Stimulated activated CD8-positive, alpha-beta memory T cell treated with anti-CD3 and anti-CD28 coated beads, Interleukin-15, amount 100 ng/mL, for 48 hours (primary cell): ENCODE data around the gene SLC5A11.
"Not testable (repeated sequence)": the region's sequence is repeated elsewhere in the genome, so short reads cannot be mapped to it uniquely, and the experiment has no call there.

Source experiments
- DNase-seq, 2 donors: peaks; one replicate each; pipeline ENCODE4 v3.0.0-alpha.2; 2020; ENCODE audit warnings: low read depth in 2 of 2

Gene SLC5A11

DNA sequence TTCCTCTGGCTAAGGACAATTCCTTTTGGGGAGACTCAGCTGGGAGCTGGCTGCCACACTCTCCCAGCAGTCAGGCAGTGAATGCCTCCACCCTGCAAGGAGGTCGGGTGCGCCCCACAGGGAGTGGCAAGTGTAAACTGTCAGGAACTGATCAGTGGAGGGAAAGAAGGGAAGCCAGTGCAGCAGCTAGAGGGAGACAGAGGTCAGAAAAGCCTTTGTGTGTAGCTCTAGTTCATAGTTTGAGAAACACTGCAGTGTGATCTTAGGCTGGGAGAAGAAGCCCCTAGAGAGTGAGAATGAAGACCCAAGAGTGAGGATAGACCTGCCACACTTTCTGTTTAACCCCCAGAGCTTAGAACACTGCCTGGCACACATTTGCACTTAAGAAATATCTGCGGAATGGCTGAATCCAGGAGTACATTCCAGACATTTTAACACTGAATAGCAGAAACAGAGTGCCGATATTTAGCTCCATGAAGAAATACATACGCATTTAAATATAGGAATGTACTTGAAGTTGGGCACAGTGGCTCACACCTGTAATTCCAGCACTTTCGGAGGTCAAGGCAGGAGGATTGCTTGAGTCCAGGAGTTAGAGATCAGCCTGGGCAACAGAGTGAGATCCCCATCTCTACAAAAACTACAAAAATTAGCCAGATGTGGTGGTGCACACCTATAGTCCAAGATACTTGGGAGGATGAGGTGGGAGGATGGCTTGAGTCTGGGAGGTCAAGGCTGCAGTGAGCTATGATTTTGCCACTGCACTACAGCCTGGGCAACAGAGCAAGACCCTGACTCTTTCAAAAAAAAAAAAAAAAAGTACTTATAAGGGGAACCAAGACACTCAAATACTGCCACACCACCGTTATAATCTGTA is 11.1 kb upstream of the SLC5A11 start:
- DNase-seq = no peak

DNA sequence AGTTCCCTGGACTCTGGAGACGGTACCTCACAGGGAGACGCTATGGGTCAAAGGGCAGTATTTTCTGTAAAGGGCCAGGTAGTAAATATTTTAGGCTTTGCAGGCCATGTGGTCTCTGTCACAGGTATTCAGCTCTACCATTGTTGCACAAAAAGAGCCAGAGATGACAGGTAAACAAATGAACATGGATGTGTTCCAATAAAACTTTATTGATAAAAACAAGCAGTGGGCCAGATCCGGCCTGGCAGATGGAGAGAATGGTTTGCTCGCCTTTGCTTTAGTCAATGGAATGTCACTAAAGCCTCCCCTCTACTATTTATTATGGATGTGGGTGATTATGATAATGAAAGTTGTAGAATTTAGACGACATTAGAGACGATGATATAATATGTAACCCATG is 8.9 kb upstream of the SLC5A11 start:
- no peak for DNase-seq

GRCh38 chr16:24837969-24838368 is 7.8 kb upstream of the SLC5A11 start:
- DNase-seq = no peak

DNA sequence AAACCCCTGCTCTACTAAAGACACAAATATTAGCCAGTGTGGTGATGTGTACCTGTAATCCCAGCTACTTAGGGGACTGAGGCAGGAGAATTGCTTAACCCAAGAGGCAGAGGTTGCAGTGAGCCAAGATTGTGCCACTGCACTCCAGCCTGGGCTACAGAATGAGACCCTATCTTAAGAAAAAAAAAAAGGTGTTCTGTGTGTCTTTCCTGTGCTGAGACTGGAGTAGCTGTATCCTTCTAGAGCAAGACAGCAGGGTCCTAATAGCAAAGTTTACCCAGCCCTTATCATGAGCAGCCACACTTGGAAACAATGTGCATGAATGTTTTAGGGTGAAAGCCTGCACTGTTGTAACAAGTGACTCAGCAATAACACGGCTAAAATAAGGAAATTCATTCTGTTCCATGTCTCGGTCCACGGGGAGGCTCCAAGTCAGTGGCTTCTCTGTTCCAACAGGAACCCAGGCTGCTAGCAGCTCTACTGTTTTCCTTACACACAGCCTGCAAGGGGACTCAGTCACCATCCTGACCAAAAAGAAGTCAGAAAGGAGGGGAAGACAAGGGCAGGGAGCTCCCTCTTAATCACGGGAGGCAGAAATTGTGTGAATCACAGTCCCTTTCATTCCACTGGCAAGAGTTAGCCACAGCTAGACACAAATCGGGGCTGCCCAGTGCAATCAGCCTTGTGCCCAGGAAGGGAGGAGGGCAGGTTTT is 7.1 kb upstream of the SLC5A11 start:
- no peak for DNase-seq

- no peak for DNase-seq
Measured at GRCh38 chr16:24839347-24839972, 6.3 kb upstream of the SLC5A11 start.

DNA sequence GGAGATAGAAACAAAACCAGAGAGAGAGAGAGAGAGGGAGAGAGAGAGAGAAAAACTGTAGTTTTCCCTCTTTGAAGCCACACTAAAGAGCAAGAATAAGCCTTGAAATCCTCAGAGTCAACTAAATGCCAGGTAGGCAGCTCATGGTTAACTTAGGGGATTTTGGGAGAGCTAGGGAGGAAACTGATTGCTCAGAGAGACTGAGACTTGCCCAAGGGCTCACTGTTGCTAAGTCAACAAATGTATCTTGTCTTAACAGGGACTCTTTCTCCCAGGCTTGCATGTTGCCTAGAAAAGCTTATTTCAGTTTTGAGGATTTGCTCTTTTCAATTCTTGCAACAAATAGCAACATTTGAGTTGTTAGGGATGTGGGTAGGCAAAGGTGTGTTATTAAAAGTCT is 4.5 kb upstream of the SLC5A11 start:
- DNase-seq = no peak

DNA sequence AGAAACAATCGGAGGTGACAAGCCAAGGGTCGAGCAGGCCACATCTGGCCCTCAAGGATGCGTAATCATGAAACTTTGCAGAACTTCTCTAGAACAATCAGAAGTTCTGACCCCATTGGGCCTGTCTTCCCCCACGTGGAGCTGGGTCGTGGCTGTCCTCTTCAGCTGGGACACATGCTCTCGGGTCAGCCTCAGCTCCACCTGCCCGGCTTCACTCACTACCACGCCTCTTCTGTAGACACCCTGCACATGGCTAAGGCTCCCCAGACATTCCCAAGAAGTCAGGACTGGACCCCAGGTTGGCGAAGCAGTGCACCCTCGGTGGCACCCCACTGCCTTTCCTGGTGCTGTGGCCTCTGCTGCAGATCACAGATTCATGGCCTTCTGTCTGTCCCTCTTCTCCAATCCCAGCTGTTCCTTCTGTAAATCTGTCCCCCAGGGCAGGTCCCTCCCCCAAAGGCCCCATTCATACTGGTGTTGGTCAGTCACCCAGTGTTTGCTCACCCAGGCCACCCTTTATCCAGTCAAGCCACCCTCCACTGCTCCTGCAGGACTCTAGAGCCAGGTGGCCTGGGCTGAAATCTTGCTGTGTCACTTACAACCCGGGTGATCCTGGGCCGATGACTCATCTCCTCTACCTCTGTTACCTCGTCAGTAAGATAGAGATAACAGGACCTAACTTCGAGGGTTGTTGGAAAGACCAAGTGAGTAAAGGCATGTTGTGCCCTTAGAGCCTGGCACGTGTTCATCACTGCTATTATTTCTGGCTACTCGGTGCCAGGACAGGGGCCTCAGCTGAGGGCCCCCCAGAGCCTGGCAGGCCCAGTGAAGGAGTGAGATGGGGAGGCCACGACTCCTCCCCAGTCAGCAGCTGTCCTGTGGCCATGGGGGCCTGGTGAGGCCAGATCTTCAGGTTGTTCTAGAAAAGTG is 1.4 kb upstream of the SLC5A11 start:
- no peak for DNase-seq

- not testable (repeated sequence) for DNase-seq
Measured at GRCh38 chr16:24845031-24845365, 765 bp upstream of the SLC5A11 start.

- no peak for DNase-seq
Measured at GRCh38 chr16:24846548-24847357, 990 bp downstream of the SLC5A11 start.

DNA sequence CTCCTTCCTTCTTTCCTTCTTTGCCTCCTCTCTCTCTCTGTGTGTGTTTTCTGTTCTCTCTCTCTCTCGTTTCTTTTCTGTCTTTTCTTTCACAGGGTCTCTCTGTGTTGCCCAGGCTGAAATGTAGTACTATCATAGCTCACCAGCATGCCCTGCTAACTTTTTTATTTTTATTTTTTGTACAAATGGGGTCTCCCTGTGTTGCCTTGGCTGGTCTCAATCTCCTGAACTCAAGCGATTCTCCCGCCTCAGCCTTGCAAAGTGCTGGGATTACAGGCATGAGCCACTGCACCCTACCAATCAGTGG is 1.5 kb downstream of the SLC5A11 start:
- DNase-seq = no peak

GRCh38 chr16:24848065-24848464 is 2.3 kb downstream of the SLC5A11 start:
- no peak for DNase-seq

GRCh38 chr16:24849641-24850040 is 3.9 kb downstream of the SLC5A11 start:
- DNase-seq = no peak

- no peak for DNase-seq
Measured at GRCh38 chr16:24850289-24850938, 4.7 kb downstream of the SLC5A11 start.

- peak in 1 of 2 donors; percentile 17 for DNase-seq
Measured at GRCh38 chr16:24851700-24852099, 5.9 kb downstream of the SLC5A11 start.

GRCh38 chr16:24852281-24852721 is 6.5 kb downstream of the SLC5A11 start:
- no peak for DNase-seq

- DNase-seq = no peak
Measured at GRCh38 chr16:24853169-24853824, 7.5 kb downstream of the SLC5A11 start.

GRCh38 chr16:24853830-24854229 is 8.1 kb downstream of the SLC5A11 start:
- no peak for DNase-seq

DNA sequence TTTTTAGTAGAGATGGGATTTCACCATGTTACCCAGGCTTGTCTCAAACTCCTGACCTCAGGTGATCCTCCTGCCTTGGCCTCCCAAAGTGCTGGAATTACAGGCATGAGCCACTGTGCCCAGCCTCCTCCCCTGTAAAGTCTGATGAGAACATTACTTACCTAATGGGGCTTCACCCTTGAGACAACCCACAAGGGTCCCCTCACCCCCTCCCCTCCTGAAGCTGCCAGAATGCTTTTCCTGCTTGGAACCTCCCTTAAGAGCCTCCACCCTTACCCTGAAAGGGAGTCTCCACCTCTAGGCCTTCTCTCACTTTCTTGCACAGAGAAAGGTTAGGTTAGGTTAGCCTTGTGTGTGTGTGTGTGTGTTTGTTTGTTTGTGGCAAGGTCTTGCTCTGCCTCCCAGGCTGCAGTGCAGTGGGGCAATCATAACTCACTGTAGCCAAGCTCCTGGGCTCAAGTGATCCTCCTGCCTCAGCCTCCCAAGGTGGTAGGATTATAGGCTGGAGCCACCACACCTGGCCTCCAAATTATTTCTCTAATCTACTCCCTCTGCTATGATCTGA is 8.9 kb downstream of the SLC5A11 start:
- DNase-seq = no peak

DNA sequence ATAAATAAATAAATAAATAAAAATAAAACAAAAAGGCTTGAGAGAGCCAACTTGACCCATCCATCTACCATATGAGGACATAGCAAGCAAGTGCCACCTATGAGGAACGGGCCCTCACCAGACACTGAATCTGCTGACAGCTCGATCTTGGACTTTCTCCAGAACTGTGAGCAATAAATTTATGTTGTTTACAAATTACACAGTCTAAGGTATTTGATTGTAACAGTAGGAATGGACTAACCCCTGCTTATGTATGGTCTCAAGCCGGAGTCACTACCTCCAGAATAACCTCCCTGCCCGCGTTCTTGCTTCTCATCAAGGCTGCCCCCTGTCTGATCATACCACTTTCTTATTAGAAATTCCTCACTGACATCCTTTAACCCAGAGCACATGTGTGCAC is 9.9 kb downstream of the SLC5A11 start:
- DNase-seq = no peak

DNA sequence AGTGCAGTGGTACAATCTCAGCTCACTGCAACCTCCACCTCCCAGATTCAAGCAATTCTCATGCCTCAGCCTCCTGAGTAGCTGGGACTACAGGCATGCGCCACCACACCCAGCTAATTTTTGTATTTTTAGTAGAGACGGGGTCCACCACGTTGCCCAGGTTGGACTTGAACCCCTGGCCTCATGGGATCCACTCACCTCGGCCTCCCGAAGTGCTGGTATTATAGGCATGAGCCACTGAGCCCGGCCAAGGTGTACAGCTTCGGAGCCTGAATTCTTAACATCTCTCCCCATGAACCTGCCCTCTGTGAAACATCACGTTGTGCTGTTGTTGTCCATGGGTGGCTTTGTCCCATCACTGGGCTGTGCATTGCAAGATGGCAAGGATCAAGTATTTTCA is 11.1 kb downstream of the SLC5A11 start:
- not testable (repeated sequence) for DNase-seq
